GM21576 (cell line): ENCODE data around the gene ASPHD1.
"Not testable (repeated sequence)": the region's sequence is repeated elsewhere in the genome, so short reads cannot be mapped to it uniquely, and the experiment has no call there.

Experiments
- ATAC-seq: cut with Tn5 transposase; IDR thresholded peaks from one replicate; pipeline ENCODE4 v1.9.1; 2021; ENCODE audit warnings: mild to moderate bottlenecking, moderate library complexity; ENCODE audit not compliant: unreplicated experiment

The ASPHD1 gene

GRCh38 chr16:29927070-29927905, 27.0 kb downstream of the ASPHD1 start:
- no peak for ATAC-seq

GRCh38 chr16:29931750-29932149, 31.5 kb downstream of the ASPHD1 start:
- ATAC-seq, result not testable (repeated sequence)

- no peak for ATAC-seq
Measured at GRCh38 chr16:29940656-29941055, 40.4 kb downstream of the ASPHD1 start.

GRCh38 chr16:29943846-29944799, 43.8 kb downstream of the ASPHD1 start:
- ATAC-seq, result no peak

GRCh38 chr16:29947897-29948296, 47.6 kb downstream of the ASPHD1 start:
- no peak for ATAC-seq

GRCh38 chr16:29950806-29951461, 50.6 kb downstream of the ASPHD1 start:
- no peak for ATAC-seq

GRCh38 chr16:29951625-29952365, 51.5 kb downstream of the ASPHD1 start:
- no peak for ATAC-seq
